ENCODE data around the gene PPM1F.

Gene PPM1F

GRCh38 chr22:21962655-21962949 lies 10.0 kb upstream of the PPM1F start:
- H3K4me3 ChIP-seq (ENCODE audit: low read depth, low read length): no peak overlapping the region
- TF ChIP-seq CTCF (IDR thresholded peaks at IDR 0.05; ENCODE audit: low read depth, low read length): no peak
- in situ Hi-C loops (cut with HindIII; ENCODE audit: low sequenced_read_pairs): no loop called here
- DNase-seq (ENCODE audit: low read depth, low spot score): no peak

- in situ Hi-C loops (cut with HindIII; ENCODE audit: low sequenced_read_pairs): no loop called here
- DNase-seq (ENCODE audit: low read depth, low spot score): peak; percentile 49
These were observed 9.4 kb upstream of the PPM1F start for GRCh38 chr22:21961886-21962654.

GRCh38 chr22:21961127-21961867 lies 8.6 kb upstream of the PPM1F start:
- in situ Hi-C loops (cut with HindIII; ENCODE audit: low sequenced_read_pairs): no loop called here
- no peak for DNase-seq (ENCODE audit: low read depth, low spot score)
- no peak for TF ChIP-seq CTCF (IDR thresholded peaks at IDR 0.05; ENCODE audit: low read depth, low read length)
- no peak overlapping the region for H3K4me3 ChIP-seq (ENCODE audit: low read depth, low read length)

More at GRCh38 chr22:21961886-21962654, 9.4 kb upstream of the PPM1F start:
- H3K4me3 ChIP-seq (ENCODE audit: low read depth, low read length): no peak overlapping the region
- TF ChIP-seq CTCF (IDR thresholded peaks at IDR 0.05; ENCODE audit: low read depth, low read length): no peak

GRCh38 chr22:21960200-21961126 lies 7.8 kb upstream of the PPM1F start:
- no peak for TF ChIP-seq CTCF (IDR thresholded peaks at IDR 0.05; ENCODE audit: low read depth, low read length)
- no peak overlapping the region for H3K4me3 ChIP-seq (ENCODE audit: low read depth, low read length)
- in situ Hi-C loops (cut with HindIII; ENCODE audit: low sequenced_read_pairs): no loop called here
- no peak for DNase-seq (ENCODE audit: low read depth, low spot score)

GRCh38 chr22:21959274-21960074 lies 6.8 kb upstream of the PPM1F start:
- no peak for DNase-seq (ENCODE audit: low read depth, low spot score)
- TF ChIP-seq CTCF (IDR thresholded peaks at IDR 0.05; ENCODE audit: low read depth, low read length): no peak
- in situ Hi-C loops (cut with HindIII; ENCODE audit: low sequenced_read_pairs): no loop called here
- no peak overlapping the region for H3K4me3 ChIP-seq (ENCODE audit: low read depth, low read length)
